Thyroid gland (tissue), 4 donors: ENCODE data around the gene FCGR3A.

Source experiments
- POLR2A ChIP-seq, 2 donors: fragments of 450-650 bp; IDR thresholded peaks; one replicate each; pipeline ENCODE4 v1.6.1; 2017; ENCODE audit warnings: antibody characterized with exemption in 2 of 2, mild to moderate bottlenecking in 2 of 2, moderate library complexity in 1 of 2
- TF ChIP-seq, protein P1 (sequence below), 6 experiments: fragments of 200-600 bp in 3 of 6; fragments of 450-650 bp in 3 of 6; sonication (generic) in 3 of 6; IDR thresholded peaks; one replicate each; pipeline ENCODE4 v1.5.1; 2016 to 2019; ENCODE audit warnings: antibody characterized with exemption in 6 of 6, mild to moderate bottlenecking in 2 of 6, inconsistent platforms in 1 of 6, moderate library complexity in 1 of 6

DNA sequence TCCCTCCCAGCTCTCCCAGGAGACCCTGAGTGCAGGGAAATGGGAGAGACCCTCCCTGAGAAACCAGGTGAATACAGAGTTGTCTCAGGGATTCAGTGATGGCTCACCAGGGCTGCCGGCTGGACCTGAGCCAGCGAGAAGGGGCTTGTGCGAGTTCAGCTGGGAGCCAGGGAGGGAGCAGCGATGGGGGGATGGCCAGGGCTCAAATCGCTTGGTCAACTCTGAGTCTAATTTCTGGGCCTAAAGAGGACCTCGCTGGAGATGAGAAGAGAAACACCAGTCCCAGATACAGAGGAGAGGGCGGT lies 37.9 kb downstream of the FCGR3A start:
- TF ChIP-seq, protein P1, sequence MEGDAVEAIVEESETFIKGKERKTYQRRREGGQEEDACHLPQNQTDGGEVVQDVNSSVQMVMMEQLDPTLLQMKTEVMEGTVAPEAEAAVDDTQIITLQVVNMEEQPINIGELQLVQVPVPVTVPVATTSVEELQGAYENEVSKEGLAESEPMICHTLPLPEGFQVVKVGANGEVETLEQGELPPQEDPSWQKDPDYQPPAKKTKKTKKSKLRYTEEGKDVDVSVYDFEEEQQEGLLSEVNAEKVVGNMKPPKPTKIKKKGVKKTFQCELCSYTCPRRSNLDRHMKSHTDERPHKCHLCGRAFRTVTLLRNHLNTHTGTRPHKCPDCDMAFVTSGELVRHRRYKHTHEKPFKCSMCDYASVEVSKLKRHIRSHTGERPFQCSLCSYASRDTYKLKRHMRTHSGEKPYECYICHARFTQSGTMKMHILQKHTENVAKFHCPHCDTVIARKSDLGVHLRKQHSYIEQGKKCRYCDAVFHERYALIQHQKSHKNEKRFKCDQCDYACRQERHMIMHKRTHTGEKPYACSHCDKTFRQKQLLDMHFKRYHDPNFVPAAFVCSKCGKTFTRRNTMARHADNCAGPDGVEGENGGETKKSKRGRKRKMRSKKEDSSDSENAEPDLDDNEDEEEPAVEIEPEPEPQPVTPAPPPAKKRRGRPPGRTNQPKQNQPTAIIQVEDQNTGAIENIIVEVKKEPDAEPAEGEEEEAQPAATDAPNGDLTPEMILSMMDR (IDR thresholded peaks at IDR 0.05), result no peak
- no peak for TF ChIP-seq POLR2A (IDR thresholded peaks at IDR 0.05)
